WTC11 (cell line): ENCODE data around the gene MXRA7. TPM values are rescaled to one million over a fixed set of nuclear protein-coding genes. Genes with fewer than 3 reads are reported as not detected.

Source experiments
- ATAC-seq: fragments of 200-7000 bp; cut with Tn5 transposase; 2 replicates; pipeline ENCODE4 v1.10.0; 2021; ENCODE audit warnings: mild to moderate bottlenecking, moderate library complexity
- CTCF ChIA-PET: fragments of 300-600 bp; sonication (Branson Sonifier 250); formaldehyde crosslinking; loops from one replicate; lab custom pipeline; 2021; ENCODE audit warnings: antibody characterized with exemption; lab: Charles Lee
- POLR2A ChIA-PET: fragments of 350-600 bp; sonication (Branson Sonifier 250); formaldehyde crosslinking; loops from one replicate; lab custom pipeline; 2021; ENCODE audit warnings: antibody characterized with exemption; lab: Charles Lee
- DNase-seq: peaks from one replicate; pipeline ENCODE4 v3.0.0; 2021; ENCODE audit warnings: low spot score
- H3K27ac Mint-ChIP-seq: 2 replicates; pipeline ENCODE4 v1.8.0; 2021; ENCODE audit warnings: mixed read lengths
- H3K27me3 Mint-ChIP-seq: 2 replicates; pipeline ENCODE4 v1.8.0; 2021; ENCODE audit warnings: low read depth, mild to moderate bottlenecking, moderate library complexity, mixed read lengths
- H3K36me3 Mint-ChIP-seq: 2 replicates; pipeline ENCODE4 v1.8.0; 2021; ENCODE audit warnings: mixed read lengths
- H3K4me1 Mint-ChIP-seq: 2 replicates; pipeline ENCODE4 v1.8.0; 2022; ENCODE audit warnings: mixed read lengths
- H3K4me3 Mint-ChIP-seq: 2 replicates; pipeline ENCODE4 v1.8.0; 2021; ENCODE audit warnings: mild to moderate bottlenecking, moderate library complexity, mixed read lengths
- H3K9me3 Mint-ChIP-seq: 2 replicates; pipeline ENCODE4 v1.8.0; 2021; ENCODE audit warnings: mixed read lengths
- CREB1 ChIP-seq: sonication (generic); formaldehyde crosslinking; IDR thresholded peaks from 2 replicates; pipeline ENCODE4 v1.8.0; 2023; ENCODE audit warnings: mild to moderate bottlenecking, missing genetic modification reagents
- ETV6 ChIP-seq: sonication (generic); formaldehyde crosslinking; IDR thresholded peaks from 2 replicates; pipeline ENCODE4 v1.8.1; 2022; ENCODE audit warnings: mild to moderate bottlenecking, missing genetic modification reagents
- FOXK1 ChIP-seq: sonication (generic); formaldehyde crosslinking; IDR thresholded peaks from 2 replicates; pipeline ENCODE4 v1.8.0; 2022; ENCODE audit warnings: mild to moderate bottlenecking, moderate library complexity, missing genetic modification reagents
- FOXP1 ChIP-seq: sonication (generic); formaldehyde crosslinking; IDR thresholded peaks from 2 replicates; pipeline ENCODE4 v1.8.0; 2022; ENCODE audit warnings: missing genetic modification reagents, mild to moderate bottlenecking, moderate library complexity, borderline replicate concordance
- MYBL2 ChIP-seq: sonication (generic); formaldehyde crosslinking; IDR thresholded peaks from 2 replicates; pipeline ENCODE4 v1.8.1; 2023; ENCODE audit warnings: mild to moderate bottlenecking, moderate library complexity, missing genetic modification reagents
- NFE2L1 ChIP-seq: sonication (generic); formaldehyde crosslinking; IDR thresholded peaks from 2 replicates; pipeline ENCODE4 v1.8.1; 2023; ENCODE audit warnings: missing genetic modification reagents
- TP53 ChIP-seq: sonication (generic); formaldehyde crosslinking; IDR thresholded peaks from 2 replicates; pipeline ENCODE4 v1.8.1; 2023; ENCODE audit warnings: mild to moderate bottlenecking, missing genetic modification reagents
- ZNF317 ChIP-seq: sonication (generic); formaldehyde crosslinking; IDR thresholded peaks from 2 replicates; pipeline ENCODE4 v1.8.1; 2023; ENCODE audit warnings: low read depth, mild to moderate bottlenecking, moderate library complexity, missing genetic modification reagents, borderline replicate concordance
- ZNF396 ChIP-seq: fragments of 250-450 bp; sonication (Bioruptor Pico); IDR thresholded peaks from 2 replicates; pipeline ENCODE4 v1.8.0; 2021; ENCODE audit warnings: mild to moderate bottlenecking, moderate library complexity, borderline replicate concordance
- total RNA-seq: library from RNA; stranded (reverse); gene quantifications from 3 replicates; pipeline ENCODE4 v1.2.3, GENCODE V29; 2021
- TF ChIP-seq, protein P1 (sequence below): fragments of 250-450 bp; sonication (Bioruptor Pico); IDR thresholded peaks from 2 replicates; pipeline ENCODE4 v1.9.0; 2021; ENCODE audit warnings: mild to moderate bottlenecking
- TF ChIP-seq, protein P2 (sequence below): sonication (generic); formaldehyde crosslinking; IDR thresholded peaks from 2 replicates; pipeline ENCODE4 v1.8.1; 2023; ENCODE audit warnings: mild to moderate bottlenecking, missing genetic modification reagents
- TF ChIP-seq, protein P3 (sequence below): fragments of 250-450 bp; sonication (Bioruptor Pico); IDR thresholded peaks from 2 replicates; pipeline ENCODE4 v2.1.2; 2022; ENCODE audit warnings: mild to moderate bottlenecking, moderate library complexity
- TF ChIP-seq, protein P4 (sequence below): sonication (generic); formaldehyde crosslinking; IDR thresholded peaks from 2 replicates; pipeline ENCODE4 v1.8.0; 2023; ENCODE audit warnings: mild to moderate bottlenecking, missing genetic modification reagents
- TF ChIP-seq, protein P5 (sequence below): sonication (generic); formaldehyde crosslinking; conservative IDR thresholded peaks from 2 replicates; pipeline ENCODE4 v1.8.1; 2022; ENCODE audit warnings: mild to moderate bottlenecking, missing genetic modification reagents
- TF ChIP-seq, protein P6 (sequence below): sonication (generic); formaldehyde crosslinking; IDR thresholded peaks from 2 replicates; pipeline ENCODE4 v1.8.1; 2022; ENCODE audit warnings: mild to moderate bottlenecking, moderate library complexity, missing genetic modification reagents
- TF ChIP-seq, protein P7 (sequence below): fragments of 250-450 bp; sonication (Bioruptor Pico); conservative IDR thresholded peaks from 2 replicates; pipeline ENCODE4 v1.9.0; 2021; ENCODE audit warnings: mild to moderate bottlenecking
- TF ChIP-seq, protein P8 (sequence below): sonication (generic); formaldehyde crosslinking; IDR thresholded peaks from 2 replicates; pipeline ENCODE4 v1.8.0; 2023; ENCODE audit warnings: missing genetic modification reagents, mild to moderate bottlenecking, borderline replicate concordance

Gene MXRA7
- total RNA-seq, 1 experiment from 2014 or later: 46.5 TPM

DNA sequence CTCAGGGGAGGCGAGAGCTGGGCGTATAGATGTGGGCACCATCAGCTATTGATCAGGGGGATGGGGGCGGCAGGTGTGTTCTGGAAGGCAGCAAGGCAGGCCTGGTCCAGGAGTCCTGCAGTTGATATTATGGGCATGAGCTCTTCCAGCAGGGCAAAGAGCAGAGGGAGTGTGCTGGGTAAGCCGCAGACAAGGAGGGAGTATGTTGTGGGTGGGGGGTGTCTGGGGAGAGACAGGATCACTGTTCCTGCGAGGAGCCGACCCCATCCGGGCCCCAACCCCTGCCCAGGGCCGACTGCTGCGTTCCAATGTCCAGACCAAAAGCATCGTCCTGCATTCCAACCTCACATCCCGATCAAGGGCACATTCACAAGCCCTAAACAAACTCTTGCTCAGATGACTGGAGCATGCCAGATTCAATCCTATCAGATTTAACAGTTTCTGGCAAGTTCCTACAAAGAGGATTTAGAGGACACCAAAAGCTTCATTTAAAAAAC lies 9.2 kb downstream of the MXRA7 start:
- no peak for ATAC-seq
- Mint-ChIP-seq H3K4me1 (peaks cover 46% of the 10 kb centered on the region), H3K4me3 (no peak overlapping the region)

DNA sequence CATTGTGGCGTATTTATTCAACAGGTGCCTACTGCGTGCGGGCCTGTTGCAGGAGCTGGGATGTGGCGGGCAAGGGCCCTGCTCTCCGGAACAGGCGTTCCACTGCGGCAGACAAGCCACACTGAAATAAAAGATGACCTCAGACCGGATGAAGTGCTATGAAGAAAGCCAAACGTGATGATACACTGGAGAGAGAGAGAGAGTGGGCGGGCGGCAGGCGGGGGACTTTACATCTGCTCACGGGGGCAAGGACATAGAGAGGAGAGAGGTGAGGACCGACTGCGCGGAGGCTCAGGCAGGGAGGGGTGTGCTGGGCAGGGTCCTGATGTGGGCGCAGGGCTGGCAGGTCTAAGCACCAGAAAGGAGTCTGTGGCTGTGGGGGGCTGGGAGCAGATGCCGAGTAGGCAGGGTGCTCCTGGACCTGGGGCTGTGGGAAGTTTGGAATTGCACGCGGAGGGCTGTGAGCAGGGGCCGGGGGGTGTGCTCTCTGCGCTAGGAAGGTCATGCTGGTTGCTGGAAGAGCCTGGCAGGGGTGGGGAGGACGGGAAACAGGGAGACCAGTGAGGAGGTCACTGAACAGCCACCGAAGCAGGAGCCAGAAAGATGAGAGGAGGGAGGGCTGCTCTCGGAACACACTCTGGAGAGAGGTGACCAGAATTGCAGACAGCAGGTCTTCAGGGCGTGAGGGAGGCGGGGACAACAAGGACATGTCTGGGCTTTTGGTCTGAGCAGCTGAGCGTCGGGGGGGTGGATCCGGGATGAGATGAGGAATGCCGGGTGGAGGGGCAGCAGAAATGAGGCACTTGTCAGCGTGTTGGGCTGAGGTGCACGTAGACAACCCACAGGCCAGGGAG lies 9.9 kb downstream of the MXRA7 start:
- Mint-ChIP-seq H3K27ac (peak overlapping the region; percentile 87), H3K4me3 (no peak overlapping the region), H3K9me3 (no peaks in the 10 kb centered on the region), H3K27me3 (no peaks in the 10 kb centered on the region), H3K4me1 (peaks cover 46% of the 10 kb centered on the region), H3K36me3 (no peaks in the 10 kb centered on the region)
- ChIA-PET POLR2A (no interaction called here), CTCF (interaction anchor here (0.6 to 1.8 kb wide), 8 partner anchors 9 to 178 kb away, joined by 3 to 11 read pairs (median 4); partner anchors contain the start of gene MXRA7)
- ATAC-seq (peak; percentile 61), DNase-seq (peak; percentile 41)
- TF ChIP-seq, protein P1, sequence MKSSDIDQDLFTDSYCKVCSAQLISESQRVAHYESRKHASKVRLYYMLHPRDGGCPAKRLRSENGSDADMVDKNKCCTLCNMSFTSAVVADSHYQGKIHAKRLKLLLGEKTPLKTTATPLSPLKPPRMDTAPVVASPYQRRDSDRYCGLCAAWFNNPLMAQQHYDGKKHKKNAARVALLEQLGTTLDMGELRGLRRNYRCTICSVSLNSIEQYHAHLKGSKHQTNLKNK (CRISPR knock-in tag): no peak
- TF ChIP-seq, protein P2, sequence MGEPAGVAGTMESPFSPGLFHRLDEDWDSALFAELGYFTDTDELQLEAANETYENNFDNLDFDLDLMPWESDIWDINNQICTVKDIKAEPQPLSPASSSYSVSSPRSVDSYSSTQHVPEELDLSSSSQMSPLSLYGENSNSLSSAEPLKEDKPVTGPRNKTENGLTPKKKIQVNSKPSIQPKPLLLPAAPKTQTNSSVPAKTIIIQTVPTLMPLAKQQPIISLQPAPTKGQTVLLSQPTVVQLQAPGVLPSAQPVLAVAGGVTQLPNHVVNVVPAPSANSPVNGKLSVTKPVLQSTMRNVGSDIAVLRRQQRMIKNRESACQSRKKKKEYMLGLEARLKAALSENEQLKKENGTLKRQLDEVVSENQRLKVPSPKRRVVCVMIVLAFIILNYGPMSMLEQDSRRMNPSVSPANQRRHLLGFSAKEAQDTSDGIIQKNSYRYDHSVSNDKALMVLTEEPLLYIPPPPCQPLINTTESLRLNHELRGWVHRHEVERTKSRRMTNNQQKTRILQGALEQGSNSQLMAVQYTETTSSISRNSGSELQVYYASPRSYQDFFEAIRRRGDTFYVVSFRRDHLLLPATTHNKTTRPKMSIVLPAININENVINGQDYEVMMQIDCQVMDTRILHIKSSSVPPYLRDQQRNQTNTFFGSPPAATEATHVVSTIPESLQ (CRISPR knock-in tag): no peak
- TF ChIP-seq, protein P3, sequence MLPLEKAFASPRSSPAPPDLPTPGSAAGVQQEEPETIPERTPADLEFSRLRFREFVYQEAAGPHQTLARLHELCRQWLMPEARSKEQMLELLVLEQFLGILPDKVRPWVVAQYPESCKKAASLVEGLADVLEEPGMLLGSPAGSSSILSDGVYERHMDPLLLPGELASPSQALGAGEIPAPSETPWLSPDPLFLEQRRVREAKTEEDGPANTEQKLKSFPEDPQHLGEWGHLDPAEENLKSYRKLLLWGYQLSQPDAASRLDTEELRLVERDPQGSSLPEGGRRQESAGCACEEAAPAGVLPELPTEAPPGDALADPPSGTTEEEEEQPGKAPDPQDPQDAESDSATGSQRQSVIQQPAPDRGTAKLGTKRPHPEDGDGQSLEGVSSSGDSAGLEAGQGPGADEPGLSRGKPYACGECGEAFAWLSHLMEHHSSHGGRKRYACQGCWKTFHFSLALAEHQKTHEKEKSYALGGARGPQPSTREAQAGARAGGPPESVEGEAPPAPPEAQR (CRISPR knock-in tag): no peak
- TF ChIP-seq MYBL2 (CRISPR knock-in tag): no peak
- TF ChIP-seq, protein P4, sequence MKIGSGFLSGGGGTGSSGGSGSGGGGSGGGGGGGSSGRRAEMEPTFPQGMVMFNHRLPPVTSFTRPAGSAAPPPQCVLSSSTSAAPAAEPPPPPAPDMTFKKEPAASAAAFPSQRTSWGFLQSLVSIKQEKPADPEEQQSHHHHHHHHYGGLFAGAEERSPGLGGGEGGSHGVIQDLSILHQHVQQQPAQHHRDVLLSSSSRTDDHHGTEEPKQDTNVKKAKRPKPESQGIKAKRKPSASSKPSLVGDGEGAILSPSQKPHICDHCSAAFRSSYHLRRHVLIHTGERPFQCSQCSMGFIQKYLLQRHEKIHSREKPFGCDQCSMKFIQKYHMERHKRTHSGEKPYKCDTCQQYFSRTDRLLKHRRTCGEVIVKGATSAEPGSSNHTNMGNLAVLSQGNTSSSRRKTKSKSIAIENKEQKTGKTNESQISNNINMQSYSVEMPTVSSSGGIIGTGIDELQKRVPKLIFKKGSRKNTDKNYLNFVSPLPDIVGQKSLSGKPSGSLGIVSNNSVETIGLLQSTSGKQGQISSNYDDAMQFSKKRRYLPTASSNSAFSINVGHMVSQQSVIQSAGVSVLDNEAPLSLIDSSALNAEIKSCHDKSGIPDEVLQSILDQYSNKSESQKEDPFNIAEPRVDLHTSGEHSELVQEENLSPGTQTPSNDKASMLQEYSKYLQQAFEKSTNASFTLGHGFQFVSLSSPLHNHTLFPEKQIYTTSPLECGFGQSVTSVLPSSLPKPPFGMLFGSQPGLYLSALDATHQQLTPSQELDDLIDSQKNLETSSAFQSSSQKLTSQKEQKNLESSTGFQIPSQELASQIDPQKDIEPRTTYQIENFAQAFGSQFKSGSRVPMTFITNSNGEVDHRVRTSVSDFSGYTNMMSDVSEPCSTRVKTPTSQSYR (CRISPR knock-in tag): no peak
- TF ChIP-seq, protein P5, sequence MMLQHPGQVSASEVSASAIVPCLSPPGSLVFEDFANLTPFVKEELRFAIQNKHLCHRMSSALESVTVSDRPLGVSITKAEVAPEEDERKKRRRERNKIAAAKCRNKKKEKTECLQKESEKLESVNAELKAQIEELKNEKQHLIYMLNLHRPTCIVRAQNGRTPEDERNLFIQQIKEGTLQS (CRISPR knock-in tag): no peak

More for the DNA sequence above, 9.2 kb downstream of the MXRA7 start:
- TF ChIP-seq ETV6 (CRISPR knock-in tag) (no peak), CREB1 (CRISPR knock-in tag) (no peak), FOXK1 (CRISPR knock-in tag) (no peak), ZNF396 (CRISPR knock-in tag) (no peak), ZNF317 (CRISPR knock-in tag) (no peak), NFE2L1 (CRISPR knock-in tag) (no peak), FOXP1 (CRISPR knock-in tag) (no peak), TP53 (CRISPR knock-in tag) (no peak)
- TF ChIP-seq, protein P1 (CRISPR knock-in tag): no peak
- TF ChIP-seq, protein P6, sequence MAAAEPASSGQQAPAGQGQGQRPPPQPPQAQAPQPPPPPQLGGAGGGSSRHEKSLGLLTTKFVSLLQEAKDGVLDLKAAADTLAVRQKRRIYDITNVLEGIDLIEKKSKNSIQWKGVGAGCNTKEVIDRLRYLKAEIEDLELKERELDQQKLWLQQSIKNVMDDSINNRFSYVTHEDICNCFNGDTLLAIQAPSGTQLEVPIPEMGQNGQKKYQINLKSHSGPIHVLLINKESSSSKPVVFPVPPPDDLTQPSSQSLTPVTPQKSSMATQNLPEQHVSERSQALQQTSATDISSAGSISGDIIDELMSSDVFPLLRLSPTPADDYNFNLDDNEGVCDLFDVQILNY (CRISPR knock-in tag): no peak
- TF ChIP-seq, protein P7, sequence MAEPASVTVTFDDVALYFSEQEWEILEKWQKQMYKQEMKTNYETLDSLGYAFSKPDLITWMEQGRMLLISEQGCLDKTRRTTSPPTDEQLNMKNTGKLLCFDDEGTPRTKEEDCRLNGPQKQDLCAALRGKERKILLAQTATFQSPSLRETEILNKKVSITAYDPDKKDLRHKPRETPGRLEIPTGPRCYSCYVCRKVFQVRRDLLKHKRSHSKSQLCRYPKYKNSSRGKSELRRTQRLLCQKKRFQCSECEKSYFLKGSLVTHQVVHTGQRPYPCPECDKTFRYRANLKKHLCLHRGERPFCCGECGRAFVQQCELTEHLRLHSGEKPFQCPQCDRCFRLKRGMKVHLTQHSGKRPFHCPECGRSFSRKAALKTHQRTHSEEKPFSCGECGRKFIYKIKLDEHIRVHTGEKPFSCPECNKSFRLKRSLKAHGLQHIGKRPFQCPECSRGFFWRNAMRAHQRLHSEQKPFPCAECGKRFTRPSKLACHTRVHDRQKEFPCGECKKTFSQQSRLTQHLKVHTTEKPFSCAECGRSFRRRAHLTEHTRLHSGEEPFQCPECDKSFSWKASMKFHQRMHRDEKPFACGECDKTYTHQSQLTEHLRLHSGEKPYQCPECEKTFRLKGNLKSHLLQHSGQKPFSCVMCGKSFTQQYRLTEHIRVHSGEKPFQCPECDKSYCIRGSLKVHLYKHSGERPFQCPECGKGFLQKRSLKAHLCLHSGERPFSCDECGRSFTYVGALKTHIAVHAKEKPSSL (CRISPR knock-in tag): no peak
- TF ChIP-seq, protein P8, sequence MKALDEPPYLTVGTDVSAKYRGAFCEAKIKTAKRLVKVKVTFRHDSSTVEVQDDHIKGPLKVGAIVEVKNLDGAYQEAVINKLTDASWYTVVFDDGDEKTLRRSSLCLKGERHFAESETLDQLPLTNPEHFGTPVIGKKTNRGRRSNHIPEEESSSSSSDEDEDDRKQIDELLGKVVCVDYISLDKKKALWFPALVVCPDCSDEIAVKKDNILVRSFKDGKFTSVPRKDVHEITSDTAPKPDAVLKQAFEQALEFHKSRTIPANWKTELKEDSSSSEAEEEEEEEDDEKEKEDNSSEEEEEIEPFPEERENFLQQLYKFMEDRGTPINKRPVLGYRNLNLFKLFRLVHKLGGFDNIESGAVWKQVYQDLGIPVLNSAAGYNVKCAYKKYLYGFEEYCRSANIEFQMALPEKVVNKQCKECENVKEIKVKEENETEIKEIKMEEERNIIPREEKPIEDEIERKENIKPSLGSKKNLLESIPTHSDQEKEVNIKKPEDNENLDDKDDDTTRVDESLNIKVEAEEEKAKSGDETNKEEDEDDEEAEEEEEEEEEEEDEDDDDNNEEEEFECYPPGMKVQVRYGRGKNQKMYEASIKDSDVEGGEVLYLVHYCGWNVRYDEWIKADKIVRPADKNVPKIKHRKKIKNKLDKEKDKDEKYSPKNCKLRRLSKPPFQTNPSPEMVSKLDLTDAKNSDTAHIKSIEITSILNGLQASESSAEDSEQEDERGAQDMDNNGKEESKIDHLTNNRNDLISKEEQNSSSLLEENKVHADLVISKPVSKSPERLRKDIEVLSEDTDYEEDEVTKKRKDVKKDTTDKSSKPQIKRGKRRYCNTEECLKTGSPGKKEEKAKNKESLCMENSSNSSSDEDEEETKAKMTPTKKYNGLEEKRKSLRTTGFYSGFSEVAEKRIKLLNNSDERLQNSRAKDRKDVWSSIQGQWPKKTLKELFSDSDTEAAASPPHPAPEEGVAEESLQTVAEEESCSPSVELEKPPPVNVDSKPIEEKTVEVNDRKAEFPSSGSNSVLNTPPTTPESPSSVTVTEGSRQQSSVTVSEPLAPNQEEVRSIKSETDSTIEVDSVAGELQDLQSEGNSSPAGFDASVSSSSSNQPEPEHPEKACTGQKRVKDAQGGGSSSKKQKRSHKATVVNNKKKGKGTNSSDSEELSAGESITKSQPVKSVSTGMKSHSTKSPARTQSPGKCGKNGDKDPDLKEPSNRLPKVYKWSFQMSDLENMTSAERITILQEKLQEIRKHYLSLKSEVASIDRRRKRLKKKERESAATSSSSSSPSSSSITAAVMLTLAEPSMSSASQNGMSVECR (CRISPR knock-in tag): no peak
- TF ChIP-seq, all 79 proteins: peak for 0
- Mint-ChIP-seq H3K27ac (peak overlapping the region; percentile 87), H3K9me3 (no peaks in the 10 kb centered on the region), H3K36me3 (no peaks in the 10 kb centered on the region), H3K27me3 (no peaks in the 10 kb centered on the region)
- DNase-seq: no peak
- POLR2A ChIA-PET: no interaction called here
- CTCF ChIA-PET: interaction anchor here (0.6 to 1.8 kb wide), 8 partner anchors 8 to 179 kb away, joined by 3 to 11 read pairs (median 4); partner anchors contain the start of gene MXRA7
